Smooth muscle cell (in vitro differentiated cells): ENCODE measurements around the gene ANKHD1. TPM values are rescaled to one million over a fixed set of nuclear protein-coding genes. Genes with fewer than 3 reads are reported as not detected.

ENCODE experiments used
- DNase-seq: peaks from one replicate; lab custom pipeline; 2025; ENCODE audit not compliant: unreplicated experiment; lab: John Stamatoyannopoulos, UW
- H2AFZ ChIP-seq: fragments of 200-600 bp; sonication (generic); 2 replicates; pipeline ENCODE4 v1.6.0; 2016; ENCODE audit warnings: antibody characterized with exemption, low read depth, mild to moderate bottlenecking
- H3F3A ChIP-seq: fragments of 200-600 bp; sonication (generic); 2 replicates; pipeline ENCODE4 v1.6.0; 2017; ENCODE audit warnings: antibody characterized with exemption, low read depth
- H3K27ac ChIP-seq: fragments of 200-600 bp; sonication (generic); 2 replicates; pipeline ENCODE4 v1.5.1; 2016; ENCODE audit warnings: low read depth, mild to moderate bottlenecking
- H3K27me3 ChIP-seq: fragments of 200-600 bp; sonication (generic); 2 replicates; pipeline ENCODE4 v1.6.1; 2016; ENCODE audit warnings: low read depth, mild to moderate bottlenecking
- H3K36me3 ChIP-seq: fragments of 200-600 bp; sonication (generic); 2 replicates; pipeline ENCODE4 v1.5.1; 2016; ENCODE audit warnings: low read depth
- H3K4me1 ChIP-seq: fragments of 200-600 bp; sonication (generic); 2 replicates; pipeline ENCODE4 v1.5.1; 2016; ENCODE audit warnings: low read depth
- H3K4me2 ChIP-seq: fragments of 200-600 bp; sonication (generic); 2 replicates; pipeline ENCODE4 v1.6.0; 2016; ENCODE audit warnings: mild to moderate bottlenecking
- H3K4me3 ChIP-seq: fragments of 200-600 bp; sonication (generic); 2 replicates; pipeline ENCODE4 v1.5.1; 2016; ENCODE audit warnings: mild to moderate bottlenecking
- H3K79me2 ChIP-seq: fragments of 200-600 bp; sonication (generic); 2 replicates; pipeline ENCODE4 v1.6.0; 2016; ENCODE audit warnings: low read depth, mild to moderate bottlenecking
- H3K9ac ChIP-seq: fragments of 200-600 bp; sonication (generic); 2 replicates; pipeline ENCODE4 v1.6.0; 2016; ENCODE audit warnings: low read depth
- H3K9me3 ChIP-seq: fragments of 200-600 bp; sonication (generic); replicated peaks from 2 replicates; pipeline ENCODE4 v1.5.1; 2016; ENCODE audit warnings: low read depth
- H4K20me1 ChIP-seq: fragments of 200-600 bp; sonication (generic); 2 replicates; pipeline ENCODE4 v1.6.0; 2016; ENCODE audit warnings: low read depth
- CTCF ChIP-seq: fragments of 200-600 bp; sonication (generic); IDR thresholded peaks from 2 replicates; pipeline ENCODE4 v1.5.1; 2017; ENCODE audit warnings: borderline replicate concordance, mild to moderate bottlenecking, antibody characterized with exemption; ENCODE audit not compliant: insufficient read depth, poor library complexity, severe bottlenecking
- WGBS: methylation state at CpG from one replicate; pipeline ENCODE4 v1.1.7; 2016; ENCODE audit warnings: low lambda C conversion rate; 5-methylcytosine and 5-hydroxymethylcytosine counted together
- polyA plus RNA-seq: library from polyadenylated mRNA; unstranded; fragments of >200 nt; fragmentation: Nextera tagmentation; extraction: Ambion mirVana; gene quantifications from 2 replicates; pipeline ENCODE4 v1.2.1, GENCODE V29; 2016
- total RNA-seq: library from RNA; depleted of rRNA; stranded (reverse); fragments of >200 nt; gene quantifications from 2 replicates; pipeline ENCODE4 v1.2.3, GENCODE V29; 2014

Gene ANKHD1
- total and polyA plus RNA-seq, 2 experiments from 2014 or later = 37.9 to 56.1 TPM

GRCh38 chr5:140488914-140489313, 87.3 kb downstream of the ANKHD1 start:
- no peaks in the 10 kb centered on the region for H3K4me1 ChIP-seq
- H3K4me3 ChIP-seq = no peak overlapping the region
- H4K20me1 ChIP-seq = no peaks in the 10 kb centered on the region
- no peak overlapping the region for H3K9ac ChIP-seq
- H3K79me2 ChIP-seq = no peaks in the 10 kb centered on the region
- no peaks in the 10 kb centered on the region for H3K9me3 ChIP-seq
- WGBS = 98% methylated on average over 6 of the region's 6 CpGs
- no peaks in the 10 kb centered on the region for H3K27me3 ChIP-seq
- H3F3A ChIP-seq = no peaks in the 10 kb centered on the region
- no peak overlapping the region for H3K4me2 ChIP-seq
- H2AFZ ChIP-seq = no peak overlapping the region
- peaks cover 19% of the 10 kb centered on the region for H3K36me3 ChIP-seq
- TF ChIP-seq CTCF = no peak
- no peak for DNase-seq
- H3K27ac ChIP-seq = no peak overlapping the region

DNA sequence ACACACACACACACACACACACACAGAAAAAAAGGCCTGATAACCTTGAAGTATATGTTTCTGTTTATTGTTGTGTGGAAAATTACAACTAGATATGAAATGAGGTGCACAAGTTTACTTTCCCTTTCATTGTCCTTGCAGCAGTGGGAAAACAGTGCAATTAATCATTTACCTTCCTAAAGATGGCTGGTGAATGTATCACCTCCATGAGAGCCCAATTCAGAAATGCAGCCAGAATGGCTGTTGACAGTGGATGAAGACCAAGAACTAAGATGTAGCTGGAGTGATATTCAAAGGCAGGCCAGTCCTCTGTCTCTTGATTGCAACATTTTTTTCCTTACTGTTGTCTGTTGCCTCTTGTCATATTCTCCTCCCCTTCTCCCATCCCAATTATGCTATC, 96.3 kb downstream of the ANKHD1 start:
- H3K4me3 ChIP-seq = no peak overlapping the region
- no peaks in the 10 kb centered on the region for H3F3A ChIP-seq
- H3K4me1 ChIP-seq = no peaks in the 10 kb centered on the region
- H3K9ac ChIP-seq = no peak overlapping the region
- no peaks in the 10 kb centered on the region for H3K79me2 ChIP-seq
- no peaks in the 10 kb centered on the region for H3K27me3 ChIP-seq
- no peaks in the 10 kb centered on the region for H4K20me1 ChIP-seq
- no peak for DNase-seq
- H3K4me2 ChIP-seq = no peak overlapping the region
- H3K9me3 ChIP-seq = no peaks in the 10 kb centered on the region
- no peak for TF ChIP-seq CTCF
- peaks cover 16% of the 10 kb centered on the region for H3K36me3 ChIP-seq
- no peak overlapping the region for H2AFZ ChIP-seq
- H3K27ac ChIP-seq = no peak overlapping the region

GRCh38 chr5:140498591-140498990, 97.0 kb downstream of the ANKHD1 start:
- H3K4me2 ChIP-seq = no peak overlapping the region
- H3K4me3 ChIP-seq = no peak overlapping the region
- no peaks in the 10 kb centered on the region for H4K20me1 ChIP-seq
- no peaks in the 10 kb centered on the region for H3K79me2 ChIP-seq
- no peak for DNase-seq
- no peak overlapping the region for H3K27ac ChIP-seq
- H3K9me3 ChIP-seq = no peaks in the 10 kb centered on the region
- H3F3A ChIP-seq = no peaks in the 10 kb centered on the region
- 100% methylated on average over 1 of the region's 1 CpG for whole genome bisulfite sequencing
- no peak overlapping the region for H3K9ac ChIP-seq
- no peak for TF ChIP-seq CTCF
- no peaks in the 10 kb centered on the region for H3K27me3 ChIP-seq
- no peaks in the 10 kb centered on the region for H3K4me1 ChIP-seq
- no peak overlapping the region for H2AFZ ChIP-seq
- H3K36me3 ChIP-seq = peaks cover 16% of the 10 kb centered on the region

GRCh38 chr5:140502834-140503233, 101.2 kb downstream of the ANKHD1 start:
- H3K27ac ChIP-seq = no peak overlapping the region
- DNase-seq = no peak
- H3K4me2 ChIP-seq = no peak overlapping the region
- no peaks in the 10 kb centered on the region for H3K79me2 ChIP-seq
- H3K4me3 ChIP-seq = no peak overlapping the region
- no peaks in the 10 kb centered on the region for H3K9me3 ChIP-seq
- 97% methylated on average over 2 of the region's 2 CpGs for WGBS
- TF ChIP-seq CTCF = no peak
- H2AFZ ChIP-seq = no peak overlapping the region
- peaks cover 30% of the 10 kb centered on the region for H3K36me3 ChIP-seq
- no peaks in the 10 kb centered on the region for H3K4me1 ChIP-seq
- H3K9ac ChIP-seq = no peak overlapping the region
- H4K20me1 ChIP-seq = no peaks in the 10 kb centered on the region
- no peaks in the 10 kb centered on the region for H3K27me3 ChIP-seq
- no peaks in the 10 kb centered on the region for H3F3A ChIP-seq
